Left colon (tissue), 2 donors: ENCODE data around the gene OR52B2. TPM values are rescaled to one million over a fixed set of nuclear protein-coding genes. Genes with fewer than 3 reads are reported as not detected.

Experiments
- ATAC-seq: fragments of 200-7000 bp; cut with Tn5 transposase; one replicate; pipeline ENCODE4 v1.9.1; 2020; ENCODE audit warnings: mild to moderate bottlenecking, moderate library complexity
- DNase-seq, 2 donors: peaks; one replicate each; pipeline ENCODE4 v3.0.0-alpha.2; 2020
- intact Hi-C, 2 donors: fragments of 100-400 bp; cut with DNase I in 1 of 2; cut with micrococcal nuclease in 1 of 2; formaldehyde crosslinking; loops; one replicate each; pipeline versions ENCODE4 v1.11.2 to v1.14.0; 2022; cut with DNase I, micrococcal nuclease
- long read RNA-seq: library from polyadenylated mRNA; unstranded; transcript quantifications from one replicate; pipeline ENCODE4 v2.0.0, GENCODE V29; 2021
- total RNA-seq, 2 donors: library from RNA; stranded (reverse); fragmentation: NEBNext Ultra II Directional; extraction: Animal tissue kit (Norgen Biotek cat#: 25700); gene quantifications; one replicate each; pipeline ENCODE4 v1.2.1, GENCODE V29; 2021
- donor health status: DM: no; HTN: no; CAD: no.
- donor health status: DM: yes; HTN: yes; CAD: no.

Gene OR52B2
- total RNA-seq, result not detected
- long read RNA-seq, result 0 reads

DNA sequence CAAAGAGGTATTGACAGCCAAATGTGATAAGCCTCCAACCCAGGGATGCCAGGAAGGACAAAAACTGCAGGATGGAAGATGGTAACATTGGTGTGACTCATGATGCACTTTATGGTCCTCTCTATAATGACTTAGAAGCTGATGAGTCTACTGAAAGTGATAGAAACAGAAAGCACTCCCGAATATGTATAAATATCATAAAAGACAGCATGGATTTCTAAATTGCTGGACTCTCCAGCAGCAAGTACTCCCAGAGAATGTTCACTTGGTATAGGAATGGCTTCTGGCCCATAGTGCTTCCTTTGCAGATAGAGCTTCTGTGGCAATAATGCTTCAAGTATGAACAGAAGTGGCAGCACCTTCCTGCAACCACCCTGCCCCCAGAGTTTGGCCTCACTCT lies at the start of gene OR52B2:
Gene OR52B2 (minus strand): TSS at position 101 of the 400 bp plus-strand sequence. CDS start 0 bp downstream, at position 101.
- DNase-seq, result no peak
- intact Hi-C loops, result no loop called here
- no peak for ATAC-seq

DNA sequence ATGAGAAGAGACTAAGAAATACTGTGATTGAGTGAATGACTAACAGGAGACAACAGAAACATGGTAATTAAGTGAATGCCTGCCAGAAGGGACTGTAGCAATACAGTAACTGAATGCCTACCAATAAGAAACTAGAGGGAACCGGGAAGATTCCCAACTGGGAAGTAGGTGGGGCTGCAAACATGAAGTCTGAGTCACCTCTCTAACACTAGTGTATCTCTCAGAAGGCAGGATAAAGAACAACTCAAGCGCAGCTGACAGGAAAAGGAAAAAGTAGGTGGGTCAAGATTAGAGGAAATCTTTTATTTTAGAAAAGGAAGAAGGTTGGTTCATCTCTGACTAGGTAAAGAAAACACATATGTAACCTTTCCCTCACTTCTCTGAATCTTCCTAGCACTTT lies 49.2 kb upstream of the OR52B2 start:
- intact Hi-C loops, result no loop called here
- ATAC-seq (peak; percentile 90), DNase-seq (no peak)

DNA sequence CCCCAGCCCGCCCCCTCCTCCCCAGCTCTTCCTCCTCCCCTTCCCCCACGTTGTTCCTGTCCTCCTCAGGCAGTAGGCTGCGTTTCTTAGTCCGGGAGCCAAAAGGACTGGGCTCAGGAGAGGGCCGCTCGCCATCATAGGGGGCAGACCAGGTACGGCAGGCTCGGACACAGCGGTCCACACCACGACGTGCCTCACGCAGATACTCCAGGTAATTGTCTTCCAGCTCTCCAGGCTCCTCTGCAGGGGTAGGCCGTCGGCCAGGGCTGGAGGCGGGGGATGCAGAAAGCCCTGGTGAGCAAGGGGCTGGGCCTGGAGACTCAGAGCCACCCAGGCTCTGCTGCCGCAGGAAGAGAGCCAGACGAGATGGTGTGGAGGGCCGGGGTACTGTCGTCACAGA lies 47.6 kb upstream of the OR52B2 start:
- ATAC-seq (no peak), DNase-seq (no peak)
- intact Hi-C loops, result no loop called here

DNA sequence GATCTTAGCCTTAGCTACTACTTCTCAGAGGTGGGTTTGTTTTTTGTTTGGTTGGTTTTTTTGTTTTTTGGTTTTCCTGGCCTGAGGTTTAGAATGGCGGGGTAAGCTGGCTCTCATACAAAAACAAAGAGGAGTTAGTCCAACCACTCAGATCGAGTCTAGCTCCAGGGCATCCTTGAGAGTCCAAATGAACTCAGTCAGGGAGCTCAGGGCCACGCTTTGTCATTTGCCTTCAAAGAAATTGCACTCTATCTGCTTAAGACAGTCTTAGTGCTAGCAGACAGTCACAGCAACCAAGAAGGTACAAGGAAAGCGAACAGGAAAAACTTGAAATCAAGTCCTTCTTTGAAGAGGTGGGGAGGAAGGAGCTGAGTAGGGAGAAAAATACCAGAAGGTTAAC lies 46.4 kb upstream of the OR52B2 start:
- no peak for DNase-seq

DNA sequence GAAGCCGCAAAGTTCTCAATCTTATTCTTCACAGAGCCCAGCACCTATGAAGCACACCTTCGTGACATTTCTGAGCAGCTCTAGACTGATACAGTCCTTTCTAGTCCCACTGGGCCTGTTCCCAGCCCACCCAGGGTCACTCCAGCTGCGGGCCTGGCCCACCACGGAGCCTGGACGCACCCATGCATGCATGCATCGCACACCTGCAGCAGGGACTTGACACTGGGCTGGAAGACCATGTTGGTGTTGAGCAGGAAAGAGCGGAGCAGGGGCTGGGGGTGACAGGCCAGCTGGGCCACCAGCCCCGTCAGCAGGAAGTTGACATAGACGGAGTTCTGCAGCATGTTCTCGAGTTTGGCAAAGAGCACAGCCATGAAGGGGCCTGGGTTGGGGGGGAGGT lies 44.4 kb upstream of the OR52B2 start:
- no peak for ATAC-seq
- no peak for DNase-seq
- intact Hi-C loops, result no loop called here

More for the DNA sequence above, 46.4 kb upstream of the OR52B2 start:
- no peak for ATAC-seq
- intact Hi-C loops, result no loop called here

DNA sequence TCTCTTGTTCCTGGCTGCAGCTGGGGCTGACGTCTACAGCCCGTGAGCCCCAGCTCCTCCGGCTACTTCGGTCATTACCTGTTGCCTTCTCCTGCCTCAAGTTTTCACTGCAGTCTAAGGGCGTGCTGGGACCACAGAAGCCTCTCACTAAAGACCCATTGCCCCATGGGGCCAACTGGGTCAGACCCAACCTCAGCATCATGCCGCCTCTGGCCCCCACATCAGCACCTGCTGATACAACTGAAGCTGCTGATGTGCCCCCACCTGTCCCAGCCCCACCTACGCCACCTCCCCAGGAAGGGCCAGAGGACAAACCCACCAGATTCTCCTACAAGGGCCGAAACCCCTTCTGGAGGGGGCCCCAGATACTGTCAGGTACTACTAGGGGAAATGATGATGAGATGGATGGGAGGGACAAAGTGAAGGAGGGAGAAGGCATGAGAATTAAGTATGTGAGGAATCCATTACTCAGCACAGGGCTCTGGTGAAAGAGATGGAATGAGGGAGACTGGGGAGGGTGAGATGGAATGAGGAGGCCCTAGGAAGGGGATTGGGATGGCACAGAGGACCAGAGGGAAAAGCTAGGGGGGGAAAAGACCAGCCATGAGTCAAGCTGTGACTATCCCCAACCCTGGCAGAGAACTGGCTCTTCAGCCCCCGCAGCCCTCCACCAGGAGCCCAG lies 40.3 kb upstream of the OR52B2 start:
- DNase-seq, result no peak
- peak; percentile 13 for ATAC-seq
- intact Hi-C loops, result no loop called here

DNA sequence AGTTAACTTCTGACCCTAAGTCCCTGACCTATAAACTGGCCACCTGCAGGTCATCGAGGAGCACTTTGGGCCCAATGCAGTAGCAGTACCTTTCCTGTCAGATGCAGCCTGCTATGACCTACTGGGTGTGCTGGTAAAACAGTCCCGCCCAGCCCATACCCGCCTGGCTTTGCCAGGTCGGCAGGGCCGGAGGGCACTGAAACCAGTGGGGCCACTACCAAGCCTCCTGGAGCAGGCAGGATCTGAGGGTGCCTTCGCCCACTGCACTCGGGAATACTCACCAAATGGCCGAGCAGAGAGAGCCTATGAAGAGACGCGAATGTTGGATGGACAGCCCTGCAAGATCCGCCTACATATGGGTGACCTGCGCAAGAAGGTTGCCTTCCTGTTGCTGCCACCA lies 39.7 kb upstream of the OR52B2 start:
- intact Hi-C loops, result no loop called here
- DNase-seq, result no peak
- ATAC-seq, result peak; percentile 22

DNA sequence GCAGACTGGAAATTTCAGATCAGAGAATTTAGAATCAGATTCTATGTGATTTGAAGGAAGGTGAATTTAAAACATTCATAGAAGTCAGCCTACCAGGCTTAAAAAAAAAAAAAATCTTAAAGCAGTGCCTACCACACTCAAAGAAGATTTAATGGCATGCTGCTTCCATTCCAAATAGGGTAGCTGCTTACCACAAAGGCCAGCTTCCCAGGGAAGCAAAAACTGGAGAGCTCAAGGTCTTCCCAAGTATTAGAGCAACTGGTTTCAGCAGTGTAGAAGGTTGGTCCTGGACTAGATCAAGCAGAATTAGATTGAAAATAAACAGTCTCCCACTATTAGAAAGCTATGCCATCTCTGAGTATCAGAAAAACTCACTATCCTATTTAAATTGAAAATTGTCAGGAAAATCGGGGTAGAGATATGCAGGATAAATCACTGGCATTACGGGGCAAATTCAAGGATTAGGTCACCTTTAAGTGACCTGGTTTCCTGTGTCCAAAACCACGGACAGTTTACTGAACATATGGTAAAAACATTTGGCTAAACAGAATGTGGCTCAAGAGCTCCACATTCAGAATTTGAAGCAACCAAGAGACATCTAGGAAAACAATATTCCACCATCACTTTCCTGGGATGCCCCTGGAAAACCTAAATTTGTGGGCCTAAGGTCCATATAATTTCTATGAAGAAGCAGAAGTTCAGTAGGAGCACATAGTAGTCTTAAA lies 36.5 kb upstream of the OR52B2 start:
- intact Hi-C loops, result no loop called here
- no peak for ATAC-seq
- DNase-seq, result no peak

DNA sequence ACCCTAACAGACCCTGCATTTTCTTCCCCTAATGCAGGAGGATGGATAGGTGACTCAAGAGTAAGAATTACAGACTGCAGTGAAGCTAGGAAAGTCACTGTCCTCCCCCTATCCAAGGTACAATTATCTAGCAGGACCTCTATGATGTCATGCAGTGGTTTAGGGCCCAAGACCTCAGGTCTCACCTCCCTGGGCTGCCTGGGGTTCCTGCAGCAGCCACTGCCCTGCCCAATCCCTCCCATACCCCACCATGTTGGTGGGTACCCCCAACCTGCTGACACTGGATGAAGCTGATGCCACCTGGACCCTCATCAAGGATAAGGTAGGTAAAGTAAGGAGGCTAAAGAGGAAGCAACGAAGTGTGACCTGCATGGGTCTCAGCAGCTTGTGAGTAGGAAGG lies 35.2 kb upstream of the OR52B2 start, which contains the start of gene C11orf42:
Gene C11orf42 (plus strand): TSS at position 192 of the 400 bp plus-strand sequence. CDS start 59 bp downstream, at position 251.
- ATAC-seq (no peak), DNase-seq (no peak)
- intact Hi-C loops, result no loop called here

DNA sequence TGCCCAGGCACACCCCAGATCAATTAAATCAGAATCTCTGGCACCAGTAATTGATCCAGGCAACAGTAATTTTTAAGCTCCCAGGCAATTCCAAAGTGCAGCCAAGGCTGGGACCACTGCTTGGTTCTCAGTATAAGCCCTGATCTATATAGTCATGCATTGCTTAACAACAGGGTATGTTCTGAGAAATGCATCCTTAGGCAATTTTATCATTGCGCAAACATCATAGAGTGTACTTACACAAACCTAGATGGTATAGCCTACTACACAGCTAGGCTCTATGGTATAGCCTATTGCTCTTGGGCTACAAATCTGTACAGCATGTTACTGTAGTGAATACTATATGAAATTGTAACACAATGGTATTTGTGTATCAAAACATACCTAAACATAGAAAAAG lies 34.6 kb upstream of the OR52B2 start:
- DNase-seq (no peak), ATAC-seq (no peak)
- intact Hi-C loops, result no loop called here

DNA sequence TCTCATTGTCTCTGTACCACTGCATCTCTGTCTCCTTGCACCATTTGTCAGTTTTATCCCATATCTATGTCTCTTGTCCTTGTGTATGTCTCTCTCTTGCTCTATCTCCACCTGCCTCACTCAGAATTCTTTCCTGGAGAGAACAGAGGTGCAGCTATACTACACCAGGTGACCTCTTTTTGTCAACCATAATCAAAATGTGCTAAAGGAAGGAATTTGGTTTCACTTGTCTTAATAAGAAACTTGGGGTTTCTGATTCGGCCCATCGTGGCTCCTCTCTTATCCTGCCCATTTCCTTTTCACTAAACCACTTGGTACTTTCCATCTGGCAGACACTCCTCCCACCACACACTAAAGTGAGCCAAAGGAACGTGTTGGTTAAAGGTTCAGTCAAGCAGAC lies 33.2 kb upstream of the OR52B2 start:
- ATAC-seq, result no peak
- DNase-seq, result no peak
- intact Hi-C loops, result no loop called here

DNA sequence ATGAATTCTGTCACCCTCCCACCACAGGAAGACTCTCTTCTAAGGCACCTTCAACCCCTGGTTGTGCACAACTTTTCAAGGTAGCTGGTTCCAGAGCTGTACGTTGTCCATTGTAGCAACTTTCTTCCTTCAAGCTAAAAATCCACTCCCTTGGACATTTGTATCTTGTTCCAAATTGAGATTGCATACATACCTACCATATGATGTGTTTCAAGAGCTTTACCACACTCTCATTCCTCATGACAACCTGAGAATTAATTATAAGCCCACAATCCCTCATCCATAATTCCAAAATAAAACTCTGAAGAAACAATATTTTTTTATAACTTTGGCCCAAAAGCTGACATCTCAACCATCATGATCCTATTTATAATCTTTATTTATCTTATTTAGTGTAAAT lies 31.9 kb upstream of the OR52B2 start:
- no peak for ATAC-seq
- intact Hi-C loops, result no loop called here
- DNase-seq, result no peak

DNA sequence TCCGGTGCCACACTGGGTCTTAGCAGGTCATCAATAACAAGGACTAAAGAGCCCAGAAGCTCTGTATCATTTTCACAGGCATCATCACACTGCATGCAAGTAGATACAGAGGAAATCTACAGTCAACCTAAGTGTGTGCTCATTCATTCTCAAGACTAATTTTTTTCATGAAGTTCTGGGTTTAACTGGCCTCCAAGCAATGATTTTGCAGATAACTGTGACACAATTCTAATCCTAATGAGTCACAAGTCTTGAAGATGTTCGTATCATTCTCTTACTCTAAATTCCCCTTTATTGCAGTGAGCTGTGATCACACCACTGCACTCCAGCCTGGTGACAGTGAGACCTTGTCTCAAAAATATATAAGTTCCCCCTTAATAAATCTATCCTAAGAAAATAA lies 31.4 kb upstream of the OR52B2 start:
- DNase-seq, result no peak
- intact Hi-C loops, result no loop called here
- peak; percentile 12 for ATAC-seq

DNA sequence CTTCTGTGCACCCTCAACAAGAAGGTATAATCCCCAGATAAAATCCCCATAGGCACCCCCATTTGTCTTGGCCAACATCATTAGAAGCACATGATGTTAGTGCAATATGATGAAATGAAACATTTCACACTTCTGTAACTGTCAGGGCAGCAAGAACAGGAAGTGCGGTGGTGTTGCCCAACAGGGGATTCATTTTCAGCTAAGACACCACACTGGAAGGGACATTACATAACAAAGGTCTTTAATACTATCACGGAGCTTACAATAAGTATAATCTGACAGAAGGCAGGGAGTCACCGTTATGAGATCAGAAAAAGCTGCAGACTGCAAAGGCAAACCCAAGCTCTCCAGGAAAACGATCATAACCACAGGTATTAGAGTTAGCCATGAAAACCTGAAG lies 30.8 kb upstream of the OR52B2 start:
- ATAC-seq (no peak), DNase-seq (peak; percentile 28 to 47)
- intact Hi-C loops, result no loop called here

DNA sequence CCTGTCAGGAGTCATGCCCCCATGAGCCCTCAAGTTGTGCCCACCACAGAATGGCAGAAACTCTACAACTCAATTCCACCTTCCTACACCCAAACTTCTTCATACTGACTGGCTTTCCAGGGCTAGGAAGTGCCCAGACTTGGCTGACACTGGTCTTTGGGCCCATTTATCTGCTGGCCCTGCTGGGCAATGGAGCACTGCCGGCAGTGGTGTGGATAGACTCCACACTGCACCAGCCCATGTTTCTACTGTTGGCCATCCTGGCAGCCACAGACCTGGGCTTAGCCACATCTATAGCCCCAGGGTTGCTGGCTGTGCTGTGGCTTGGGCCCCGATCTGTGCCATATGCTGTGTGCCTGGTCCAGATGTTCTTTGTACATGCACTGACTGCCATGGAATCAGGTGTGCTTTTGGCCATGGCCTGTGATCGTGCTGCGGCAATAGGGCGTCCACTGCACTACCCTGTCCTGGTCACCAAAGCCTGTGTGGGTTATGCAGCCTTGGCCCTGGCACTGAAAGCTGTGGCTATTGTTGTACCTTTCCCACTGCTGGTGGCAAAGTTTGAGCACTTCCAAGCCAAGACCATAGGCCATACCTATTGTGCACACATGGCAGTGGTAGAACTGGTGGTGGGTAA lies 29.2 kb upstream of the OR52B2 start, which contains the start of gene OR52W1:
Gene OR52W1 (plus strand): TSS at position 51 of the 637 bp plus-strand sequence. CDS start 0 bp downstream, at position 51.
- ATAC-seq (no peak), DNase-seq (no peak)
- intact Hi-C loops, result no loop called here

DNA sequence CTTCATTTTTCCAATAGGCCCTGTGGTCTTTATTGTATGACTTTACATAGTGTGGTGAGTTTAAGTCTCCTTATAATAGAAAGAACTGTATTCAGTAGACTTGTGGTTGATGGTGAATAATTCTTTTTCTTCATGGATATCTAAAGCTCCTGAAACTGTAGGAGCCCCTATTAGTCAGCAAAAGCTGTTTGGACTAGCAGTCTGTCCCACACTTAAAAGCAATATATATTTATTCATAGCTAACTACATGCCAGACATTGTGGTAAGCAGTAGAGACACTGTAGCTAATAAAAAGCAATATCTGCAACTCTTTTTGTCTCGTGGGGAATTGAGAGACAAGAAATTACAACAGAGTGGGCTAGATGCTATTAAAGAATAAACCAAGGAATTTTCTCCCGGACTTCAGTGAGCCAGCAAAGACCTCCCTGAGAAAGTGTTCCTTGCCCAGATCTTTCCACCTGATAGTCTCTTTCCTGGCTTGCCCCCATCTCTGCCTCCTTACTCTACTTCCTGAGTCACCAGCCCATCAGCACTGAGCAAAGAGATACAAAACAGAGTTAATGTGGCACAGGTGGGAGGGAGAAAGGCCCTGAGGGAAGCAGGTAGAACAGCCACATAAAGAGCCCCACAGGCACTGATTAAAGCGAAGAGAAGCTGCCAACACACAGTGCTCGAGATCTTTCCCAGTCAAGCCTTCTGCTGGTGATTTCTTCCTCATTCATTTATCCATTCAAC lies 27.5 kb upstream of the OR52B2 start:
- ATAC-seq (no peak), DNase-seq (no peak)
- intact Hi-C loops, result no loop called here

DNA sequence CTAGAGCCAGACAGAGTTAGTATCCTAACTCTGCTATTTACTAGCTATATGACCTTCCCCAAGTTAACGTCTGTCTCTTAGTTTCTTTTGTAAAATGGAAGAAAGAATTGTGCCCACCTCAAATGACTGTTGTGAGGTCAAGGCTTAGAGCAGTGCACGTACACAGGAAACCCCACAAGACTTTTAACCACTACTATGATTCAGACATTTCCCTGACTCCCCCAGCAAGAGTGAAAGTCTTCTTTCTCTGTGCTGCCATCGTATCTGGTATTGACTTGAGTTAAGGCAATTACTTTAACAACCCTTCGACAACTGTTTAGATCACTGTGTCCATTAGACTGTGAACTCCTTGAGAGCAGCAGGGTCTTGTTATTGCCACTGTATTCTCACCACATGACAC lies 26.3 kb upstream of the OR52B2 start:
- no peak for DNase-seq
- intact Hi-C loops, result no loop called here
- ATAC-seq, result no peak

DNA sequence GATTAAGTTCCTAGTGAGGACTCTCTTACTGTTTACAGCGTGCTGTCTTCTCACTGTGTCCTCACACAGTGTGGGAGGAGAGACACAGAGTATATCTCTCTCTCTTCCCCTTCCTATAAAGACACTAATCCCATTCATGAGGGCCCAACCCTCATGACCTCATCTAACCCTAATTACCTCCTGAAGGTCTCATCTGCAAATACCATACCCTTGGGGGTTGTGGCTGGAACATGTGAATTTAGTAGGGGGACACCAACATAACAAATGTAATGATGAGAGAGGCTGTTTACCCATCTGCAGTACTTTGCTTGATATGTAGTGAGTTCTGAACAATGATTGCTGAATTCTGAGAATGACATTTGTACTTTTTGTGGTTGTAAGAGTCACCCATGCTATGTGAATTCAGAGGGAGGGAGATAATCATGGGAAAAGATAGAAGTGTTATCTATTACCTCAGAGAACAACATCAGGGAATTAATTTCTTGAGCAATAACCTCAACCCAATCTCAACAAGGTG lies 24.0 kb upstream of the OR52B2 start:
- ATAC-seq, result no peak
- intact Hi-C loops, result no loop called here
- DNase-seq, result no peak

DNA sequence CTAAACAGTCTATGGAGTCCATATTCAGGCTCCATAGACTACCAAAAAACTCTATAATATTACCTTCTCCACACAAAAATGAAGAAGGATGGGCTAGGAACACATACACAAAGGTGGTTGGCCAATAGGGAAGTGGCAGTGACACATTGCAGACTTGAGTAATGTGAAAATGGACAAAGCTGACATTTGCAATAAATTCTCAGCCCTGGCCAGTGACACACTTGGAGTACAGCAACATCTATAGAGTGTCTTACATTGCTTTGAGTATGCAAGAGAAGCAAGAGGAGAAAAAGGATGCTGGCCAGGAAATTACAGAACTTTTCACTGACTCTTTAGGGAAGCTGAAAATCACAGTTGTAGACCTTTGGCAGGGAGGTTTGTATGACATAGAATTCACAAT lies 21.6 kb upstream of the OR52B2 start:
- DNase-seq, result no peak
- ATAC-seq, result no peak
- intact Hi-C loops, result no loop called here
